Stimulated activated CD4-positive, alpha-beta T cell treated with anti-CD3 and anti-CD28 coated beads, Interleukin-1b, Interleukin-23, amount 100 ng/mL, for 4 hours (primary cell): Measurements from ENCODE around the gene KLK15.
"Not testable (repeated sequence)": the region's sequence is repeated elsewhere in the genome, so short reads cannot be mapped to it uniquely, and the experiment has no call there.

Experiments
- DNase-seq, 2 donors: peaks; one replicate each; pipeline ENCODE4 v3.0.0-alpha.2; 2020; ENCODE audit warnings: low read depth in 2 of 2

The KLK15 gene

GRCh38 chr19:50796128-50796633 lies 37.2 kb downstream of the KLK15 start:
- DNase-seq, result no peak

- DNase-seq, result no peak
These were observed 37.7 kb downstream of the KLK15 start for GRCh38 chr19:50795664-50796073.

GRCh38 chr19:50794876-50795663 lies 38.3 kb downstream of the KLK15 start:
- peak in 1 of 2 donors; percentile 44 for DNase-seq

DNA sequence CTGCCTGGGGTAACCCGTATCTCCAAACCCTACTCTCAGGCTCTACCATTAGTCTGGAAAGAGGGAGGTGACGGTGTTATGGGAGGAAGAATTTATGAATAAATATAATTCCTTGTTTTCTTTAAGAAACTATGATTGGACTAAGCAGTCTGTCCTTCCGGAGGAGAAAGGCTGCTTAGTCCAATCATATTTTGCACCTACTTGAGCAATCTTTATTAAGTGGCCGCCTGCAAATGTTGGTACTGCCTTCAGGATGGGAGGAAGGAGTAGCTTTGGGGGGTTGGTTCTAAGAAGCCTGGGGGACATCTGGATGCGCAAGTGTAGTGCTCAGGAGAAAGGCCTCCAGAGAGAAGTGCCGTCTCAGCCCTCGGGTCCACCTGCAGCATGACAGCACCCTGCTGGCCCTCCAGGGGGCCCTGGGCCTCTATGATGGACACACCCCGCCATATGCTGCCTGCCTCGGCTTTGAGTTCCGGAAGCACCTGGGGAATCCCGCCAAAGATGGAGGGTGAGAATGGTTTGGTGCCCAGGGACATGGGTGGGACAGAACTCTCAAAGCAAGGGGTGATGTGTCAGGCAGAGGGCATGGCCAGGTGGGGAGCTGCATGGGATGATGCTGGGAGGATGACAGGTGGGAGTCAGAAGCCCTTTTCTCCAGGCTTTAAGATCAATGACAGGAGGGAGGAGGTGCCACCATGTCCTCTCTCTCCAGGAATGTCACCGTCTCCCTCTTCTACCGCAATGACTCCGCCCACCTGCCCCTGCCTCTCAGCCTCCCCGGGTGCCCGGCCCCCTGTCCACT lies 39.1 kb downstream of the KLK15 start:
- DNase-seq, result peak in 1 of 2 donors; percentile 40

DNA sequence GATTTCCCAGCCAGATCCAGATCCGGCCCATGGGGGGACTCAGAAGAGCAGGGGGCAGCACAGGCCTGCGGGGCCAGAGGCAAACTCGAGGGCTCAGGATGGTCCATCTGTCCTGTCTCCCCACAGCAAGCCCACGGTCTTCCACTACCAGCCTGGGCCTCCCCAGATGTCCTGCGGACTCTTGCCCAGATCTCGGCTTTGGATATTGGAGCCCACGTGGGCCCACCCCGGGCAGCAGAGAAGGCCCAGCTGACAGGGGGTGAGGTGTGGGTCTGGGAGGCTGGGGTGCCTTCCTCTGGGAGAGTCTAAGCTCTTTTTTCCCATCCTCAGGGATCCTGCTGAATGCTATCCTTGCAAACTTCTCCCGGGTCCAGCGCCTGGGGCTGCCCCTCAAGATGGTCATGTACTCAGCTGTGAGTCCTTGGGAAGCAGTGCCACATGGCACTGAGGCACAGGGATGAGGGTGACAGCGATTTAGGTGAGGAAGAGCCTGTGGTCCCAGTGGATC lies 39.8 kb downstream of the KLK15 start:
- no peak for DNase-seq

DNA sequence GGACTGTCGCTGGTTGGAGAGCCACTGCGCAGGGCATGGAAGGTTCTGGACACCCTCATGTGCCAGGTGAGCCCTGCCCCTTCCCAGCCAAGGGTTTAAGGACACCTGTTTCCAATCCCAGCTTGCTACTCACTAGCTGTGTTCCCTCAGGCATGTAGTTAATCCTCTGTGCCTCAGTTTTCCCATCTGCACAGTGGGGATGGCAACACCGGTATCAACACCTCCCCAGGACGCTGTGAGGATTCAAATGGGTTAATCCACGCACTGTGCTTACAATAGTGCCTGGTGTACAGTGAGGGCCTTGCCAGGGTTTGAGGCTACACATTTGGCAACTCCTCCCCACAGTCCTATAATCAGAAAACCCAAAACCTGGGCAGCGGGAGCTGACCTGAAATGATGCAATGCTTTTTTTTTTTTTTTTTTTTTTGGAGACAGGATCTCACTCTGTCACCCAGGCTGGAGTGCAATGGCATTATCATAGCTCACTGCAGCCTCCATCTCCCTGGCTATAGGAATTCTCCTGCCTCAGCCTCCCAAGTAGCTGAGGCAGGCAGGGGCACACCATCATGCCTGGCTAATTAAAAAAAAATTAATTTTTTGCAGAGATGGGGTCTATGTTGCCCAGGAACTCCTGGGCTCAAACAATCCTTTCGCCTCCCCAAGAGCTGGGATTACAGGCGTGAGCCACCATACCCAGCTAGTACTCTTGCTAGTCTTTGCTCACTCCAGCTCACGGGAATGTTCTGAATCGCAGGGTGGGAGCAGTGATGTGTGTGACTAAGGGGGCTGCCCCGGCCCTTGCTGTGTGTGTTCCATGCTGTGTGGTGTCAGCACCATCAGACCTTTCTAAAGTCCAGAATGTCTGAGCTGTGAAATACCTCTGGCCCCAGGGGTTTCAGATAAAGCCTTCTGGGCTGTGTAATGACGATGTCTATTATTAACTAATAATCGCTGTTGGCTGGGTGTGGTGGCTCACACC lies 40.8 kb downstream of the KLK15 start:
- no peak for DNase-seq

DNA sequence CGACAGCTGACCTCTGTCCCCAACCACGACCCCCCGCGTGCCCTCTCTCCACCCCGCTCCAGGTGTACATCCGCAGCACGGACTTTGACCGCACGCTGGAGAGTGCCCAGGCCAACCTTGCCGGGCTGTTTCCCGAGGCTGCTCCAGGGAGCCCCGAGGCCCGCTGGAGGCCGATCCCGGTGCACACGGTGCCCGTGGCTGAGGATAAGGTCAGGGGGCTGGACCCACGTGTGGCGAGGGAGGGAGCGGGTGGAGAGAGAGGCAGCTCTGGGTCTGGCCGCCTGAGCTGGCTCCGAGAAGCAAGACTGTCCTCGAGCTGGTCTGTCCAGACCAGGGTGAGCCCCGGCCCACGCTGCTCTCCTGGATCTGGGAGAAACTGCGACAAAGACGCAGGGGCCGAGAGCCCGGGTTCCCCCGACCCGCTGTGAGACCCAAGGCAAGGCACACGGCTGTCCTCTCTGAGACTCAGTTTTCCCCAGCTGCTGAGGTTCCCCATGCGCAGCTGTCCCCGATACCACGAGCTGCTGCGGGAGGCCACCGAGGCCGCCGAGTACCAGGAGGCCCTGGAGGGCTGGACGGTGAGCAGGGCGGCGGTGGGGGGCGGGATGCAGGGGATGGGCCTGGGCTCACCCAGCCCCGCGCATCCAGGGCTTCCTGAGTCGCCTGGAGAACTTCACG lies 41.6 kb downstream of the KLK15 start:
- no peak for DNase-seq

DNA sequence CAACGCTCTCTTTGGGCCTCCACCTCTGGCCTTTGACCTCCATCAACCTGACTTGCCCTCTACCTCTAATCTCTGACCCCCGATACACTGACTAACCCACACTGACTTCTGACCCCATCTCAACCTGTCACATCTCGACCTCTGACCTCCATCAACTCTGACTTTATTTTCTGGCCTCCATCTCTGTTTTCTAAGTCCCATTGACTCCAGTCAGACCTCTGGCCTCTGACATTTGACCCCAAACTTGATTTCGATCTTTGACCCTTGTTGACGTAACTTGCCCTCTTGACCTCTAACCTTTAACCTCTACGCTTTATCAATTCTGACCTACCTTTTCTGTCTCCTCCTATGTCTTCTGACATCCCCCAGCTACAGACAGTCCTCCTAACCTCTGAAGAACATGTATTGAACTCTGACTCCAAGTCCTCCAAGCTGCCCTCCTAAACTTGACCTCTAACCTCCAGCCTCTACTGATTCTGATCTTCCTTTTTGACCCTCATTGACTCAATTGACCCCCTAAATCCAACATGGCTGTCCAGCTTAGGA lies 42.4 kb downstream of the KLK15 start:
- no peak for DNase-seq

DNA sequence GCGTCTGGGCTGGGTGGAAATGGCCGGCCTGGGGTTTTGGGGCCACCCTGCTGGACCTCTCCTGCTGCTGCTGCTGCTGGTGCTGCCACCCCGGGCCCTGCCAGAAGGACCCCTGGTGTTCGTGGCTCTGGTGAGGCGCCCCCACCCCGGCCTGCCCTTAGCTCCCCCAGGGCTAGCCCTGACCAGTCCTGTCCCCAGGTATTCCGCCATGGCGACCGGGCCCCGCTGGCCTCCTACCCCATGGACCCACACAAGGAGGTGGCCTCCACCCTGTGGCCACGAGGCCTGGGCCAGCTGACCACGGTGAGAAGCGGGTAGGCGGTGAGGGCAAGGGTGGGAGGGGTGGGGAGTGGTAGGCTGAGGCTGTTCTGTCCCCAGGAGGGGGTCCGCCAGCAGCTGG lies 43.0 kb downstream of the KLK15 start, which contains the start of gene ACP4:
TSS of gene ACP4 (plus strand) at position 20 of the 400 bp plus-strand sequence. CDS start at position 20, 0 bp downstream.
- no peak for DNase-seq

DNA sequence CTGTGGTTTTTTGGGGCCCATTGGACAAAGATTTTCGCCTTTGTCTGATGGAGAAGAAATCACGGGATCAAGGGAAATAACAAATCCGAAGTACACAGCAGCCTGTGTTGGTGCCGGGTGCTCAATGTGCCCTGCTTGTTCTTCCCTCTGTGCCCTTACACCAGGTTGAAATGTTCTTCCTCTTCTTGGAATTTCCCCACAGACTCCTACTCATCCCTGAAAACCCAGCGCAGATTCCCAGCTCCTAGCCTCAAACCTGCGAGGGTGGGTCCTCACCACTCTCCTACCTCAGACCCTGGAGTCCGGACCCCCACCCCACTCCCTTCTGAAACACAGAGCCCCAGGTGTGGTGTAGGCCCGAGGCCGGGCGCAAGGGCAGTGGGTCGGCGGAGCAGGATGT lies 48.0 kb downstream of the KLK15 start:
- no peak for DNase-seq

GRCh38 chr19:50784710-50785109 lies 48.7 kb downstream of the KLK15 start:
- no peak for DNase-seq

DNA sequence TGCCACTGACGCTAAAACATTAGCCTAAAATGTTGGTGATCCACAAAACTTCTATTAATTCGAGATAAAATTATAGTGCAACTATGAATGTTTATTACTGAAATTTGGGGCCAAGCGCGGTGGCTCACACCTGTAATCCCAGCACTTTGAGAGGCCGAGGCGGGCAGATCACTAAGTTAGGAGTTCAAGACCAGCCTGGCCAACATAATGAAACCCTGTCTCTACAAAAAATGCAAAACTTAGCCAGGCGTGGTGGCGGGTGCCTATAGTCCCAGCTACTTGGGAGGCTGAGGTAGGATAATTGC lies 49.6 kb downstream of the KLK15 start:
- DNase-seq, result not testable (repeated sequence)

DNA sequence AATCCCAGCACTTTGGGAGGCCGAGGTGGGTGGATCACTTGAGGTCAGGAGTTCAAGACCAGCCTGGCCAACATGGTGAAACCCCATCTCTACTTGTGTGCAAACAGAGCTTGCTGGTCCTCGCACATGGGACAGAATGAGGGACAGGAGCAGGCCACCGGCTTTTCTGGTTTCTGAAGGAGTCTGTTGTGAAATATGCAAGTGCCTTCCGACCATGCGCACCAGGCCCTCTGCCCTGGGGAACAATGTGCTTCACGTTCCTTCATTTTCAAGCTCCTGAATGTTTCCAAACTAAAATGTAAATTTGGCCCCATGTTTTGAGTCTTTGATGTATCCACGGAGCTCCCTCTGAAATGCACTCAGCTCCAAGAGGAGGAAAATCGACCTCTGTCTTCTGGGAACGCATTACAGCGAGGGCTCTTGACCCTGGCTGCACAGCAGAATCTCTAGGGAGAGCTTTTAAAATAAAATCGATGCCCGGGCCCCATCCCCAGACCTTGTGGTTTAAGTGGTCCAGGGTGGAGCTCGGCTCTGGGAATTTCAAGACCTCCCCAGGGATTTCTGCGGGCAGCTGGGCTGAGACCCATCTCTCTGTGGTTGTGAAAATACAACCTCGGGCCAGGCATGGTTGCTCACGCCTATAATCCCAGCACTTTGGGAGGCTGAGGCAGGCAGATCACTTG lies 52.5 kb downstream of the KLK15 start:
- DNase-seq, result no peak

GRCh38 chr19:50779504-50780457 lies 53.6 kb downstream of the KLK15 start:
- DNase-seq, result no peak

- no peak for DNase-seq
These were observed 54.4 kb downstream of the KLK15 start for GRCh38 chr19:50778906-50779430.

GRCh38 chr19:50777830-50778303 lies 55.5 kb downstream of the KLK15 start:
- DNase-seq, result no peak

- no peak for DNase-seq
These were observed 56.1 kb downstream of the KLK15 start for GRCh38 chr19:50777261-50777660.

- no peak for DNase-seq
These were observed 57.2 kb downstream of the KLK15 start for GRCh38 chr19:50776131-50776530.
